Stimulated activated CD4-positive, alpha-beta T cell treated with anti-CD3 and anti-CD28 coated beads, TNF-alpha, amount 100 ng/mL, for 1 hour (primary cell): ENCODE results near the gene TRIM16.
"Not testable (repeated sequence)": the region's sequence is repeated elsewhere in the genome, so short reads cannot be mapped to it uniquely, and the experiment has no call there.

Experiments
- DNase-seq, 3 donors: peaks; one replicate each; pipeline ENCODE4 v3.0.0-alpha.2; 2020; ENCODE audit warnings: low read depth in 3 of 3, low spot score in 1 of 3

Gene TRIM16

GRCh38 chr17:15683824-15684478 lies at the start of gene TRIM16:
TSS of gene TRIM16 (minus strand) at chr17:15684311. CDS start at chr17:15651609, 32,702 bp downstream.
- peak; percentile 33 to 71 (median 42) for DNase-seq

- DNase-seq, result not testable (repeated sequence)
These were observed 49.2 kb upstream of the TRIM16 start for GRCh38 chr17:15733174-15733789.

- DNase-seq, result not testable (repeated sequence)
These were observed 47.8 kb upstream of the TRIM16 start, which contains the start of gene TBC1D26 for GRCh38 chr17:15731900-15732299. TSS of gene TBC1D26 (plus strand) at chr17:15732283. CDS start at chr17:15735349, 3,066 bp downstream.

- not testable (repeated sequence) for DNase-seq
These were observed 46.4 kb upstream of the TRIM16 start for GRCh38 chr17:15730535-15730934.

GRCh38 chr17:15716601-15717563 lies 32.8 kb upstream of the TRIM16 start:
- not testable (repeated sequence) for DNase-seq

- DNase-seq, result not testable (repeated sequence)
These were observed 24.8 kb upstream of the TRIM16 start for GRCh38 chr17:15708879-15709278.

- not testable (repeated sequence) for DNase-seq
These were observed 20.7 kb upstream of the TRIM16 start for GRCh38 chr17:15704813-15705212.

GRCh38 chr17:15704239-15704638 lies 20.1 kb upstream of the TRIM16 start:
- DNase-seq, result not testable (repeated sequence)

GRCh38 chr17:15699937-15700336 lies 15.8 kb upstream of the TRIM16 start:
- DNase-seq, result not testable (repeated sequence)

- DNase-seq, result peak; percentile 76 to 94 (median 85)
These were observed 15.4 kb upstream of the TRIM16 start, which contains the start of gene ZNF286A for GRCh38 chr17:15699413-15699924. TSS of gene ZNF286A (plus strand) at chr17:15699752. CDS start at chr17:15700330, 578 bp downstream.

- not testable (repeated sequence) for DNase-seq
These were observed 14.9 kb upstream of the TRIM16 start for GRCh38 chr17:15698967-15699366.

GRCh38 chr17:15687494-15687893 lies 3.4 kb upstream of the TRIM16 start:
- DNase-seq, result not testable (repeated sequence)

GRCh38 chr17:15683135-15683534 lies 976 bp downstream of the TRIM16 start:
- DNase-seq, result not testable (repeated sequence)

GRCh38 chr17:15675991-15676390 lies 8.1 kb downstream of the TRIM16 start:
- not testable (repeated sequence) for DNase-seq

GRCh38 chr17:15674640-15675039 lies 9.5 kb downstream of the TRIM16 start:
- DNase-seq, result not testable (repeated sequence)

- DNase-seq, result not testable (repeated sequence)
These were observed 14.6 kb downstream of the TRIM16 start for GRCh38 chr17:15669526-15669925.

GRCh38 chr17:15663691-15664090 lies 20.4 kb downstream of the TRIM16 start:
- no peak for DNase-seq

GRCh38 chr17:15663176-15663575 lies 20.9 kb downstream of the TRIM16 start:
- DNase-seq, result no peak

- no peak for DNase-seq
These were observed 21.4 kb downstream of the TRIM16 start for GRCh38 chr17:15662681-15663080.

GRCh38 chr17:15660077-15660476 lies 24.0 kb downstream of the TRIM16 start:
- no peak for DNase-seq

- no peak for DNase-seq
These were observed 24.4 kb downstream of the TRIM16 start for GRCh38 chr17:15659663-15660062.
